RWPE2 (cell line): Measurements from ENCODE around the gene EEF1AKMT3.

Experiments used
- ATAC-seq: fragments of 200-7000 bp; cut with Tn5 transposase; 3 replicates; pipeline ENCODE4 v1.9.1; 2021; ENCODE audit warnings: low read depth
- DNase-seq: peaks from one replicate; pipeline ENCODE4 v3.0.0-alpha.2; 2020; ENCODE audit warnings: low spot score
- H3K27ac ChIP-seq: fragments of 450-650 bp; 2 replicates; pipeline ENCODE4 v1.5.1; 2017; ENCODE audit warnings: mild to moderate bottlenecking; ENCODE audit not compliant: poor library complexity, severe bottlenecking
- H3K27me3 ChIP-seq: fragments of 250-450 bp; sonication (Bioruptor Pico); 2 replicates; pipeline ENCODE4 v1.5.1; 2021; ENCODE audit warnings: mild to moderate bottlenecking, moderate library complexity; ENCODE audit not compliant: insufficient read depth, poor library complexity, severe bottlenecking
- H3K36me3 ChIP-seq: fragments of 250-450 bp; sonication (Bioruptor Pico); 2 replicates; pipeline ENCODE4 v1.5.1; 2020; ENCODE audit warnings: low read depth, mild to moderate bottlenecking, moderate library complexity
- H3K4me1 ChIP-seq: fragments of 250-450 bp; sonication (Bioruptor Pico); 2 replicates; pipeline ENCODE4 v1.5.1; 2021; ENCODE audit warnings: mild to moderate bottlenecking, moderate library complexity; ENCODE audit not compliant: insufficient read depth, poor library complexity, severe bottlenecking
- H3K4me3 ChIP-seq: fragments of 250-450 bp; sonication (Bioruptor Pico); 2 replicates; pipeline ENCODE4 v1.5.1; 2021; ENCODE audit warnings: mild to moderate bottlenecking, moderate library complexity; ENCODE audit not compliant: severe bottlenecking
- H3K9me3 ChIP-seq: fragments of 250-450 bp; sonication (Bioruptor Pico); 2 replicates; pipeline ENCODE4 v1.5.1; 2021; ENCODE audit warnings: mild to moderate bottlenecking, moderate library complexity; ENCODE audit not compliant: severe bottlenecking
- TF ChIP-seq, protein P1 (sequence below): fragments of 450-650 bp; IDR thresholded peaks from one replicate; pipeline ENCODE4 v1.5.1; 2017; ENCODE audit warnings: mild to moderate bottlenecking, moderate library complexity; ENCODE audit not compliant: poor library complexity, severe bottlenecking

Gene EEF1AKMT3

GRCh38 chr12:57779736-57780135 is 7.3 kb downstream of the EEF1AKMT3 start:
- H3K36me3 ChIP-seq = peaks cover 15% of the 10 kb centered on the region

GRCh38 chr12:57780284-57780897 is 8.0 kb downstream of the EEF1AKMT3 start:
- H3K36me3 ChIP-seq = peaks cover 20% of the 10 kb centered on the region
- DNase-seq (no peak), ATAC-seq (no peak)
- no peak overlapping the region for H3K4me3 ChIP-seq
- H3K27ac ChIP-seq = no peak overlapping the region
- no peaks in the 10 kb centered on the region for H3K9me3 ChIP-seq
- TF ChIP-seq, protein P1, sequence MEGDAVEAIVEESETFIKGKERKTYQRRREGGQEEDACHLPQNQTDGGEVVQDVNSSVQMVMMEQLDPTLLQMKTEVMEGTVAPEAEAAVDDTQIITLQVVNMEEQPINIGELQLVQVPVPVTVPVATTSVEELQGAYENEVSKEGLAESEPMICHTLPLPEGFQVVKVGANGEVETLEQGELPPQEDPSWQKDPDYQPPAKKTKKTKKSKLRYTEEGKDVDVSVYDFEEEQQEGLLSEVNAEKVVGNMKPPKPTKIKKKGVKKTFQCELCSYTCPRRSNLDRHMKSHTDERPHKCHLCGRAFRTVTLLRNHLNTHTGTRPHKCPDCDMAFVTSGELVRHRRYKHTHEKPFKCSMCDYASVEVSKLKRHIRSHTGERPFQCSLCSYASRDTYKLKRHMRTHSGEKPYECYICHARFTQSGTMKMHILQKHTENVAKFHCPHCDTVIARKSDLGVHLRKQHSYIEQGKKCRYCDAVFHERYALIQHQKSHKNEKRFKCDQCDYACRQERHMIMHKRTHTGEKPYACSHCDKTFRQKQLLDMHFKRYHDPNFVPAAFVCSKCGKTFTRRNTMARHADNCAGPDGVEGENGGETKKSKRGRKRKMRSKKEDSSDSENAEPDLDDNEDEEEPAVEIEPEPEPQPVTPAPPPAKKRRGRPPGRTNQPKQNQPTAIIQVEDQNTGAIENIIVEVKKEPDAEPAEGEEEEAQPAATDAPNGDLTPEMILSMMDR = no peak
- no peaks in the 10 kb centered on the region for H3K27me3 ChIP-seq
- peaks cover 5% of the 10 kb centered on the region for H3K4me1 ChIP-seq

More at GRCh38 chr12:57779736-57780135, 7.3 kb downstream of the EEF1AKMT3 start:
- peaks cover 5% of the 10 kb centered on the region for H3K4me1 ChIP-seq
- H3K27ac ChIP-seq = no peak overlapping the region
- TF ChIP-seq, protein P1 = no peak
- H3K9me3 ChIP-seq = no peaks in the 10 kb centered on the region
- DNase-seq (no peak), ATAC-seq (no peak)
- no peaks in the 10 kb centered on the region for H3K27me3 ChIP-seq
- H3K4me3 ChIP-seq = no peak overlapping the region

- H3K36me3 ChIP-seq = peaks cover 25% of the 10 kb centered on the region
- H3K27ac ChIP-seq = no peak overlapping the region
- ATAC-seq = no peak
- no peak overlapping the region for H3K4me3 ChIP-seq
- no peaks in the 10 kb centered on the region for H3K27me3 ChIP-seq
- H3K9me3 ChIP-seq = no peaks in the 10 kb centered on the region
- no peak for DNase-seq
- peaks cover 5% of the 10 kb centered on the region for H3K4me1 ChIP-seq
- TF ChIP-seq, protein P1 = no peak
Observed at GRCh38 chr12:57781244-57781643, 8.8 kb downstream of the EEF1AKMT3 start.

GRCh38 chr12:57781801-57782200 is 9.4 kb downstream of the EEF1AKMT3 start:
- Histone ChIP-seq H3K36me3 (peaks cover 30% of the 10 kb centered on the region), H3K4me1 (peaks cover 5% of the 10 kb centered on the region), H3K27me3 (no peaks in the 10 kb centered on the region), H3K9me3 (no peaks in the 10 kb centered on the region), H3K27ac (no peak overlapping the region), H3K4me3 (no peak overlapping the region)
- ATAC-seq = no peak
- DNase-seq = no peak
- TF ChIP-seq, protein P1 = no peak

GRCh38 chr12:57782243-57782607 is 9.8 kb downstream of the EEF1AKMT3 start:
- H3K27ac ChIP-seq = no peak overlapping the region
- no peaks in the 10 kb centered on the region for H3K27me3 ChIP-seq
- peaks cover 34% of the 10 kb centered on the region for H3K36me3 ChIP-seq
- H3K4me1 ChIP-seq = peaks cover 5% of the 10 kb centered on the region
- H3K9me3 ChIP-seq = no peaks in the 10 kb centered on the region
- ATAC-seq = no peak
- peak overlapping the region; percentile 64 for H3K4me3 ChIP-seq
- TF ChIP-seq, protein P1 = no peak
- DNase-seq = no peak
